ENCODE results near the gene HIRA.
A peak's percentile ranks its signal among the peaks of the same experiment; 100 is the strongest.

HIRA gene

GRCh38 chr22:19431649-19432132, at the start of gene HIRA:
Gene HIRA (minus strand): TSS chr22:19431733. CDS start chr22:19431476, 257 bp downstream.
- DNase-seq = peak; percentile 70

GRCh38 chr22:19480789-19481188, 49.3 kb upstream of the HIRA start:
- no peak for DNase-seq

- no peak for DNase-seq
Observed at GRCh38 chr22:19480173-19480568, 48.6 kb upstream of the HIRA start.

GRCh38 chr22:19479355-19480172, 48.0 kb upstream of the HIRA start, which contains the start of gene CDC45:
Gene CDC45 (plus strand): TSS chr22:19479920. CDS start chr22:19479969, 49 bp downstream.
- peak; percentile 96 for DNase-seq

- peak; percentile 96 for DNase-seq
Observed at GRCh38 chr22:19478901-19479354, 47.4 kb upstream of the HIRA start, which contains the start of gene UFD1. Gene UFD1 (minus strand): TSS chr22:19479193. CDS start chr22:19479085, 108 bp downstream.

GRCh38 chr22:19478045-19478900, 46.7 kb upstream of the HIRA start:
- no peak for DNase-seq

GRCh38 chr22:19477321-19478044, 46.0 kb upstream of the HIRA start:
- DNase-seq = peak; percentile 4

- DNase-seq = no peak
Observed at GRCh38 chr22:19476023-19476422, 44.5 kb upstream of the HIRA start.

- no peak for DNase-seq
Observed at GRCh38 chr22:19473578-19473977, 42.0 kb upstream of the HIRA start.

GRCh38 chr22:19472233-19472632, 40.7 kb upstream of the HIRA start:
- no peak for DNase-seq

- DNase-seq = no peak
Observed at GRCh38 chr22:19471572-19471971, 40.0 kb upstream of the HIRA start.

GRCh38 chr22:19470010-19470409, 38.5 kb upstream of the HIRA start:
- DNase-seq = no peak

- no peak for DNase-seq
Observed at GRCh38 chr22:19469421-19469820, 37.9 kb upstream of the HIRA start.

- no peak for DNase-seq
Observed at GRCh38 chr22:19467912-19468311, 36.4 kb upstream of the HIRA start.

- no peak for DNase-seq
Observed at GRCh38 chr22:19466848-19467752, 35.6 kb upstream of the HIRA start.

- no peak for DNase-seq
Observed at GRCh38 chr22:19466126-19466716, 34.7 kb upstream of the HIRA start.

GRCh38 chr22:19464975-19465374, 33.4 kb upstream of the HIRA start:
- no peak for DNase-seq

- no peak for DNase-seq
Observed at GRCh38 chr22:19464546-19464945, 33.0 kb upstream of the HIRA start.

GRCh38 chr22:19463491-19464469, 32.2 kb upstream of the HIRA start:
- DNase-seq = no peak

- no peak for DNase-seq
Observed at GRCh38 chr22:19463008-19463407, 31.5 kb upstream of the HIRA start.
